HepG2 (cell line): ENCODE results near the gene HTRA2. TPM values are rescaled to one million over a fixed set of nuclear protein-coding genes. Genes with fewer than 3 reads are reported as not detected.

ENCODE experiments used
- AKNA ChIP-seq: sonication (generic); formaldehyde crosslinking; IDR thresholded peaks from 2 replicates; pipeline ENCODE4 v1.4.0; 2020; ENCODE audit warnings: missing genetic modification reagents, borderline replicate concordance
- DNMT1 ChIP-seq: sonication (generic); formaldehyde crosslinking; IDR thresholded peaks from 2 replicates; pipeline ENCODE4 v1.5.1; 2020; ENCODE audit warnings: mild to moderate bottlenecking, missing genetic modification reagents
- DPF2 ChIP-seq: sonication (generic); formaldehyde crosslinking; IDR thresholded peaks from 2 replicates; pipeline ENCODE4 v1.4.0; 2020; ENCODE audit warnings: mild to moderate bottlenecking, low read depth, missing genetic modification reagents, borderline replicate concordance
- EEA1 ChIP-seq: sonication (generic); formaldehyde crosslinking; IDR thresholded peaks from 2 replicates; pipeline ENCODE4 v1.5.1; 2020; ENCODE audit warnings: mild to moderate bottlenecking, missing genetic modification reagents, borderline replicate concordance
- HCFC1 ChIP-seq: fragments of 150-350 bp; IDR thresholded peaks from 2 replicates; pipeline ENCODE4 v1.6.1; 2014; ENCODE audit warnings: low read depth, low read length
- HNRNPUL1 ChIP-seq: fragments of 200-400 bp; formaldehyde crosslinking; IDR thresholded peaks from 2 replicates; pipeline ENCODE4 v1.6.1; 2017; ENCODE audit warnings: low read depth, mild to moderate bottlenecking, low read length, moderate library complexity
- HOXA5 ChIP-seq: sonication (generic); formaldehyde crosslinking; IDR thresholded peaks from 2 replicates; pipeline ENCODE4 v1.4.0; 2020; ENCODE audit warnings: missing genetic modification reagents
- MEF2D ChIP-seq: sonication (generic); formaldehyde crosslinking; IDR thresholded peaks from 2 replicates; pipeline ENCODE4 v1.5.1; 2020; ENCODE audit warnings: mild to moderate bottlenecking, missing genetic modification reagents
- NCOA5 ChIP-seq: sonication (generic); formaldehyde crosslinking; IDR thresholded peaks from 2 replicates; pipeline ENCODE4 v1.4.0; 2020; ENCODE audit warnings: missing genetic modification reagents
- SPEN ChIP-seq: sonication (generic); formaldehyde crosslinking; IDR thresholded peaks from 2 replicates; pipeline ENCODE4 v1.5.1; 2020; ENCODE audit warnings: low read depth, mild to moderate bottlenecking, missing genetic modification reagents
- ZNF564 ChIP-seq: sonication (generic); formaldehyde crosslinking; IDR thresholded peaks from 2 replicates; pipeline ENCODE4 v1.8.1; 2023; ENCODE audit warnings: mild to moderate bottlenecking, missing genetic modification reagents
- ZNF616 ChIP-seq: sonication (generic); formaldehyde crosslinking; IDR thresholded peaks from 2 replicates; pipeline ENCODE4 v1.5.0; 2020; ENCODE audit warnings: low read depth, mild to moderate bottlenecking, missing genetic modification reagents
- ZNF720 ChIP-seq: sonication (generic); formaldehyde crosslinking; IDR thresholded peaks from 2 replicates; pipeline ENCODE4 v1.4.0; 2020; ENCODE audit warnings: missing genetic modification reagents
- ZNF761 ChIP-seq: sonication (generic); formaldehyde crosslinking; conservative IDR thresholded peaks from 2 replicates; pipeline ENCODE4 v1.4.0; 2020; ENCODE audit warnings: mild to moderate bottlenecking, missing genetic modification reagents
- polyA plus RNA-seq, 8 experiments: library from polyadenylated mRNA; depleted of rRNA in 3 of 8; stranded (reverse) in 7 of 8; unstranded in 1 of 8; fragments of >200 nt; fragmentation: Illumina TruSeq in 4 of 8; extraction: Trizol in 4 of 8; gene quantifications; 2 replicates each; pipeline versions ENCODE4 v1.2.1 to v1.2.3, GENCODE V29; 2011 to 2016; ENCODE audit warnings: low read depth in 4 of 8, missing spikeins in 1 of 8, mixed read lengths in 1 of 8; ENCODE audit not compliant: insufficient read depth in 1 of 8
- total RNA-seq, 5 experiments: library from RNA; depleted of rRNA; stranded (reverse); fragments of >200 nt; fragmentation: Illumina TruSeq; extraction: Trizol; gene quantifications; 2 replicates each; pipeline ENCODE4 v1.2.3, GENCODE V29; 2016; ENCODE audit warnings: low read depth in 1 of 5
- TF ChIP-seq, protein P1 (sequence below): IDR thresholded peaks from 2 replicates; pipeline ENCODE4 v1.4.0; 2020; ENCODE audit warnings: mild to moderate bottlenecking, missing genetic modification reagents
- TF ChIP-seq, protein P2 (sequence below): sonication (generic); formaldehyde crosslinking; IDR thresholded peaks from 2 replicates; pipeline ENCODE4 v1.8.1; 2022; ENCODE audit warnings: mild to moderate bottlenecking, missing genetic modification reagents

The HTRA2 gene
- total and polyA plus RNA-seq, 2 of the 13 experiments (the other 11 are each of a cell fraction or from before 2014, with no cell fraction given): 47.7 to 50.3 TPM

GRCh38 chr2:74507145-74507925, 22.4 kb upstream of the HTRA2 start, which contains the start of gene PCGF1 (continued):
- TF ChIP-seq, protein P1, sequence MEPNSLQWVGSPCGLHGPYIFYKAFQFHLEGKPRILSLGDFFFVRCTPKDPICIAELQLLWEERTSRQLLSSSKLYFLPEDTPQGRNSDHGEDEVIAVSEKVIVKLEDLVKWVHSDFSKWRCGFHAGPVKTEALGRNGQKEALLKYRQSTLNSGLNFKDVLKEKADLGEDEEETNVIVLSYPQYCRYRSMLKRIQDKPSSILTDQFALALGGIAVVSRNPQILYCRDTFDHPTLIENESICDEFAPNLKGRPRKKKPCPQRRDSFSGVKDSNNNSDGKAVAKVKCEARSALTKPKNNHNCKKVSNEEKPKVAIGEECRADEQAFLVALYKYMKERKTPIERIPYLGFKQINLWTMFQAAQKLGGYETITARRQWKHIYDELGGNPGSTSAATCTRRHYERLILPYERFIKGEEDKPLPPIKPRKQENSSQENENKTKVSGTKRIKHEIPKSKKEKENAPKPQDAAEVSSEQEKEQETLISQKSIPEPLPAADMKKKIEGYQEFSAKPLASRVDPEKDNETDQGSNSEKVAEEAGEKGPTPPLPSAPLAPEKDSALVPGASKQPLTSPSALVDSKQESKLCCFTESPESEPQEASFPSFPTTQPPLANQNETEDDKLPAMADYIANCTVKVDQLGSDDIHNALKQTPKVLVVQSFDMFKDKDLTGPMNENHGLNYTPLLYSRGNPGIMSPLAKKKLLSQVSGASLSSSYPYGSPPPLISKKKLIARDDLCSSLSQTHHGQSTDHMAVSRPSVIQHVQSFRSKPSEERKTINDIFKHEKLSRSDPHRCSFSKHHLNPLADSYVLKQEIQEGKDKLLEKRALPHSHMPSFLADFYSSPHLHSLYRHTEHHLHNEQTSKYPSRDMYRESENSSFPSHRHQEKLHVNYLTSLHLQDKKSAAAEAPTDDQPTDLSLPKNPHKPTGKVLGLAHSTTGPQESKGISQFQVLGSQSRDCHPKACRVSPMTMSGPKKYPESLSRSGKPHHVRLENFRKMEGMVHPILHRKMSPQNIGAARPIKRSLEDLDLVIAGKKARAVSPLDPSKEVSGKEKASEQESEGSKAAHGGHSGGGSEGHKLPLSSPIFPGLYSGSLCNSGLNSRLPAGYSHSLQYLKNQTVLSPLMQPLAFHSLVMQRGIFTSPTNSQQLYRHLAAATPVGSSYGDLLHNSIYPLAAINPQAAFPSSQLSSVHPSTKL (CRISPR knock-in tag): peak; percentile 46; the same call in 1 of the 2 replicates
- TF ChIP-seq ZNF720 (CRISPR knock-in tag) (no peak), AKNA (CRISPR knock-in tag) (no peak), HNRNPUL1 (no peak), MEF2D (CRISPR knock-in tag) (peak; percentile 82), HCFC1 (peak; percentile 26; the same call in 1 of the 2 replicates), DPF2 (0 out of 2 replicates have a peak, but pooled peaks have one; percentile 48), NCOA5 (CRISPR knock-in tag) (peak; percentile 86; the same call in 1 of the 2 replicates), ZNF761 (peak; percentile 64), EEA1 (CRISPR knock-in tag) (peak; percentile 48; the same call in 1 of the 2 replicates), ZNF616 (0 out of 2 replicates have a peak, but pooled peaks have one; percentile 79), SPEN (CRISPR knock-in tag) (peak; percentile 93), ZNF564 (CRISPR knock-in tag) (no peak), HOXA5 (CRISPR knock-in tag) (peak; percentile 96), DNMT1 (CRISPR knock-in tag) (peak; percentile 98)
- TF ChIP-seq, protein P2, sequence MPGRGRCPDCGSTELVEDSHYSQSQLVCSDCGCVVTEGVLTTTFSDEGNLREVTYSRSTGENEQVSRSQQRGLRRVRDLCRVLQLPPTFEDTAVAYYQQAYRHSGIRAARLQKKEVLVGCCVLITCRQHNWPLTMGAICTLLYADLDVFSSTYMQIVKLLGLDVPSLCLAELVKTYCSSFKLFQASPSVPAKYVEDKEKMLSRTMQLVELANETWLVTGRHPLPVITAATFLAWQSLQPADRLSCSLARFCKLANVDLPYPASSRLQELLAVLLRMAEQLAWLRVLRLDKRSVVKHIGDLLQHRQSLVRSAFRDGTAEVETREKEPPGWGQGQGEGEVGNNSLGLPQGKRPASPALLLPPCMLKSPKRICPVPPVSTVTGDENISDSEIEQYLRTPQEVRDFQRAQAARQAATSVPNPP: peak; percentile 35; the same call in 1 of the 2 replicates
